Measurements from ENCODE around the gene ERH.

Gene ERH

DNA sequence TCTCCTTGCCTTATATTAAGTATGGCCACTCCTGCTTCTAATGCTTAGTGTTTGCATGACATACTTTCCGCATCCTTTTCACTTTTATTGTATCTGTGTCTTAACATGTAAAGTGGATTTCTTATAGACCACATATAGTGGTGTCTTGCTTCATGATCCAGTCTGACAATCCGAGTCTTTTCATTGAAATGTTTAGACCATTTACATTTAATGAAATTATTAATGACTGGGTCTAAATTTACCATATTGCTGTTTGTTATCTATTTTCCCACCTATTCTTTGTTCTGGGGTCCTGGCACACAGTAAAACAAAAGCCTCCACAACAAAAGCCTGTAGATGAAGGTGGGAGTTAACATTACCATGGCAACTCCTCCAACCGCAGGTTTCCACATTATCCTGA is 22.9 kb downstream of the ERH start:
- Histone ChIP-seq H3K14ac (ENCODE audit: low read length in 2 of 2) (no peak overlapping the region), H3K4me3 (ENCODE audit: insufficient read depth in 1 of 2, low read depth in 1 of 2, low read length in 2 of 2) (no peak overlapping the region), H4K8ac (ENCODE audit: low read length) (no peak overlapping the region), H2BK120ac (ENCODE audit: low read depth, low read length) (no peak overlapping the region), H3K27me3 (ENCODE audit: control insufficient read depth in 1 of 2, insufficient read depth in 1 of 2, low read length in 2 of 2) (no peaks in the 10 kb centered on the region), H2BK12ac (ENCODE audit: low read length in 2 of 2) (no peak overlapping the region), H2BK5ac (ENCODE audit: low read depth, low read length, poor library complexity, severe bottlenecking) (no peak overlapping the region), H3K79me1 (replicated peaks; ENCODE audit: low read length, poor library complexity, severe bottlenecking) (peaks cover 10% of the 10 kb centered on the region), H2AK5ac (ENCODE audit: low read length, severe bottlenecking) (no peak overlapping the region), H3K27ac (ENCODE audit: low read length, poor library complexity, severe bottlenecking) (no peak overlapping the region), H2AFZ (ENCODE audit: low read depth, low read length) (no peak overlapping the region), H3K4me2 (ENCODE audit: low read length, poor library complexity, severe bottlenecking) (no peak overlapping the region), H3K36me3 (ENCODE audit: control insufficient read depth in 1 of 2, insufficient read depth in 2 of 2, low read depth in 1 of 2, low read length in 2 of 2) (peaks cover 6 to 58% of the 10 kb centered on the region in 2 experiments), H3K4me1 (ENCODE audit: control insufficient read depth, insufficient read depth, low read depth, low read length) (peaks cover 1% of the 10 kb centered on the region), H3K18ac (ENCODE audit: low read depth in 1 of 2, low read length in 2 of 2) (no peak overlapping the region), H3K4ac (ENCODE audit: low read depth in 1 of 2, low read length in 2 of 2) (no peak overlapping the region), H2BK15ac (ENCODE audit: low read depth, poor library complexity, severe bottlenecking) (no peak overlapping the region), H3K23ac (ENCODE audit: low read length in 2 of 2) (no peak overlapping the region), H3K9ac (ENCODE audit: low read length) (no peak overlapping the region), H4K91ac (ENCODE audit: low read length) (no peak overlapping the region), H3K9me3 (ENCODE audit: control insufficient read depth, low read length) (peaks cover 5% of the 10 kb centered on the region)
- no peak for DNase-seq
- WGBS: 100% methylated on average over 1 of the region's 3 CpGs

DNA sequence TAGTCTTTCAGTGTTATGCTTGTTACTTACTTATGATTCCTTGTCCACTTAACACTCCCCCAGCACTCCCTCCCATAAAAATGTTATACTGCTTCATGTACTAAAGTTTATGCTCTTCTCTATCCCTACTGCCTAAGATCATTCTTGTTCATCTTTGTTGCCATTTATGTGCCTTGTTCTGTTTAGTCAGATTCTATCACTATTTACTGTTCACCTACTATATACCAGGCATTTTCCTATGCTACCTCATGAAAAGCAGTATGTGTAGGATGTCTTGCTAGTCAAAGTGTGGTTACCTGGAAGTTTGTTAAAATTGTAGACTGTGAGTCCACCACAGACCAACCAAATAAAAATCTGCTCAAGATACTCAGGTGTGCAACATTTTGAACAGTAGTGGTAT is 23.9 kb downstream of the ERH start:
- Histone ChIP-seq H2BK5ac (ENCODE audit: low read depth, low read length, poor library complexity, severe bottlenecking) (no peak overlapping the region), H3K4ac (ENCODE audit: low read depth in 1 of 2, low read length in 2 of 2) (no peak overlapping the region), H3K27me3 (ENCODE audit: control insufficient read depth in 1 of 2, insufficient read depth in 1 of 2, low read length in 2 of 2) (no peaks in the 10 kb centered on the region), H2BK120ac (ENCODE audit: low read depth, low read length) (no peak overlapping the region), H3K9me3 (ENCODE audit: control insufficient read depth, low read length) (peaks cover 5% of the 10 kb centered on the region), H3K14ac (ENCODE audit: low read length in 2 of 2) (no peak overlapping the region), H3K27ac (ENCODE audit: low read length, poor library complexity, severe bottlenecking) (no peak overlapping the region), H3K36me3 (ENCODE audit: control insufficient read depth in 1 of 2, insufficient read depth in 2 of 2, low read depth in 1 of 2, low read length in 2 of 2) (peaks cover 8 to 49% of the 10 kb centered on the region in 2 experiments), H2BK12ac (ENCODE audit: low read length in 2 of 2) (no peak overlapping the region), H2AFZ (ENCODE audit: low read depth, low read length) (no peak overlapping the region), H2BK15ac (ENCODE audit: low read depth, poor library complexity, severe bottlenecking) (no peak overlapping the region), H3K18ac (ENCODE audit: low read depth in 1 of 2, low read length in 2 of 2) (no peak overlapping the region), H3K23ac (ENCODE audit: low read length in 2 of 2) (no peak overlapping the region), H3K4me1 (ENCODE audit: control insufficient read depth, insufficient read depth, low read depth, low read length) (peaks cover 1% of the 10 kb centered on the region), H2AK5ac (ENCODE audit: low read length, severe bottlenecking) (no peak overlapping the region), H4K8ac (ENCODE audit: low read length) (no peak overlapping the region), H3K4me2 (ENCODE audit: low read length, poor library complexity, severe bottlenecking) (no peak overlapping the region), H3K79me1 (replicated peaks; ENCODE audit: low read length, poor library complexity, severe bottlenecking) (peaks cover 5% of the 10 kb centered on the region), H3K4me3 (ENCODE audit: insufficient read depth in 1 of 2, low read depth in 1 of 2, low read length in 2 of 2) (no peak overlapping the region), H3K9ac (ENCODE audit: low read length) (no peak overlapping the region), H4K91ac (ENCODE audit: low read length) (no peak overlapping the region)
- DNase-seq: no peak

DNA sequence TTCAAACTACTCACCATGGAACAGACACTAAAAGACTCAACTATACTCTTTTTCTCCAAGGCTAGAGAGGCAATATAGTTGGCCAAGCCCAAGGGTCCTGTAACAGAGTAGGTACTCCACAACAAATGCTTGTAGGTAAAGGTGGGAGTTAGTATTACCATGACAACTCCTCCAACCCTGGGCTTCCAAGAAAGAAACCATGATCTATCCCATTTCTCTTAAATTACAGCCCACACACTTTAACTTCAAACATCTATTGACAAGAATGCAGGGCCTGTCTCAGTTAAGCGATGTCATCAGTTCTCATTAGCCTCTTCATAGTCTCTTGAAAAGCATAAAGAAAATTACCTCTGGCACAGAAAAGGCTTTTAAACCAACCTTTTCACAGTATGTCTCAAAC is 25.0 kb downstream of the ERH start:
- H3K4me1 ChIP-seq (ENCODE audit: control insufficient read depth, insufficient read depth, low read depth, low read length): peaks cover 1% of the 10 kb centered on the region
- peaks cover 5% of the 10 kb centered on the region for H3K9me3 ChIP-seq (ENCODE audit: control insufficient read depth, low read length)
- H3K36me3 ChIP-seq (ENCODE audit: control insufficient read depth in 1 of 2, insufficient read depth in 2 of 2, low read depth in 1 of 2, low read length in 2 of 2): peaks cover 5 to 39% of the 10 kb centered on the region in 2 experiments
- no peak overlapping the region for H3K4me2 ChIP-seq (ENCODE audit: low read length, poor library complexity, severe bottlenecking)
- WGBS: 53% methylated on average over 1 of the region's 1 CpG
- H3K14ac ChIP-seq (ENCODE audit: low read length in 2 of 2): no peak overlapping the region
- no peak overlapping the region for H2AK5ac ChIP-seq (ENCODE audit: low read length, severe bottlenecking)
- no peaks in the 10 kb centered on the region for H3K79me1 ChIP-seq (replicated peaks; ENCODE audit: low read length, poor library complexity, severe bottlenecking)
- no peaks in the 10 kb centered on the region for H3K27me3 ChIP-seq (ENCODE audit: control insufficient read depth in 1 of 2, insufficient read depth in 1 of 2, low read length in 2 of 2)
- no peak overlapping the region for H4K91ac ChIP-seq (ENCODE audit: low read length)
- no peak overlapping the region for H2BK5ac ChIP-seq (ENCODE audit: low read depth, low read length, poor library complexity, severe bottlenecking)
- H3K9ac ChIP-seq (ENCODE audit: low read length): no peak overlapping the region
- H3K27ac ChIP-seq (ENCODE audit: low read length, poor library complexity, severe bottlenecking): no peak overlapping the region
- H3K4me3 ChIP-seq (ENCODE audit: insufficient read depth in 1 of 2, low read depth in 1 of 2, low read length in 2 of 2): no peak overlapping the region
- no peak overlapping the region for H4K8ac ChIP-seq (ENCODE audit: low read length)
- no peak overlapping the region for H2BK15ac ChIP-seq (ENCODE audit: low read depth, poor library complexity, severe bottlenecking)
- DNase-seq: no peak
- no peak overlapping the region for H3K23ac ChIP-seq (ENCODE audit: low read length in 2 of 2)
- H2AFZ ChIP-seq (ENCODE audit: low read depth, low read length): no peak overlapping the region
- no peak overlapping the region for H2BK12ac ChIP-seq (ENCODE audit: low read length in 2 of 2)
- H3K18ac ChIP-seq (ENCODE audit: low read depth in 1 of 2, low read length in 2 of 2): no peak overlapping the region
- no peak overlapping the region for H3K4ac ChIP-seq (ENCODE audit: low read depth in 1 of 2, low read length in 2 of 2)
- H2BK120ac ChIP-seq (ENCODE audit: low read depth, low read length): no peak overlapping the region

DNA sequence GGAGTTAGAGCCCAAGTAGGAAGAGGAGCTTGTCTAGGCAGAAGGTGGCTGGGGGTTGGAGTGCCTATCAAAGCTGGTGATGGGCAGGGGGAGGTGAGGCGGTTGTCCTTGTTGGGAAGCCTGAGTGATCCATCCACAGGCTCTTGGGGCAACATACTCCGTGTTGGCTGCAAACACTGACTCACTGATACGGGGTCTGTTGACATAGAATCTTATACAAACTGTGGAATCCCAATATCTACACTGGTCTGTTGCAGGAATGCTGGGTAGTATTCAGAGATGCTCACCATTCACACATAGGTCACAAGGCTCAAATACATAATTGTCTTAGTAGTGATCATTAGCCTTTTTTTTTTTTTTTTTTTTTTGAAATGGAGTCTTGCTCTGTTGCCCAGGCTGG is 26.0 kb downstream of the ERH start:
- no peak overlapping the region for H2BK5ac ChIP-seq (ENCODE audit: low read depth, low read length, poor library complexity, severe bottlenecking)
- no peak overlapping the region for H3K14ac ChIP-seq (ENCODE audit: low read length in 2 of 2)
- H3K9ac ChIP-seq (ENCODE audit: low read length): no peak overlapping the region
- DNase-seq: no peak
- no peak overlapping the region for H3K27ac ChIP-seq (ENCODE audit: low read length, poor library complexity, severe bottlenecking)
- H2AFZ ChIP-seq (ENCODE audit: low read depth, low read length): no peak overlapping the region
- peaks cover 5 to 32% of the 10 kb centered on the region in 2 experiments for H3K36me3 ChIP-seq (ENCODE audit: control insufficient read depth in 1 of 2, insufficient read depth in 2 of 2, low read depth in 1 of 2, low read length in 2 of 2)
- H2BK120ac ChIP-seq (ENCODE audit: low read depth, low read length): no peak overlapping the region
- H3K4me2 ChIP-seq (ENCODE audit: low read length, poor library complexity, severe bottlenecking): no peak overlapping the region
- H2AK5ac ChIP-seq (ENCODE audit: low read length, severe bottlenecking): no peak overlapping the region
- peaks cover 5% of the 10 kb centered on the region for H3K9me3 ChIP-seq (ENCODE audit: control insufficient read depth, low read length)
- H4K91ac ChIP-seq (ENCODE audit: low read length): no peak overlapping the region
- H3K18ac ChIP-seq (ENCODE audit: low read depth in 1 of 2, low read length in 2 of 2): no peak overlapping the region
- H2BK15ac ChIP-seq (ENCODE audit: low read depth, poor library complexity, severe bottlenecking): no peak overlapping the region
- no peak overlapping the region for H4K8ac ChIP-seq (ENCODE audit: low read length)
- H3K4me3 ChIP-seq (ENCODE audit: insufficient read depth in 1 of 2, low read depth in 1 of 2, low read length in 2 of 2): no peak overlapping the region
- no peaks in the 10 kb centered on the region for H3K4me1 ChIP-seq (ENCODE audit: control insufficient read depth, insufficient read depth, low read depth, low read length)
- H3K4ac ChIP-seq (ENCODE audit: low read depth in 1 of 2, low read length in 2 of 2): no peak overlapping the region
- H3K27me3 ChIP-seq (ENCODE audit: control insufficient read depth in 1 of 2, insufficient read depth in 1 of 2, low read length in 2 of 2): no peaks in the 10 kb centered on the region
- H3K79me1 ChIP-seq (replicated peaks; ENCODE audit: low read length, poor library complexity, severe bottlenecking): no peaks in the 10 kb centered on the region
- H2BK12ac ChIP-seq (ENCODE audit: low read length in 2 of 2): no peak overlapping the region
- no peak overlapping the region for H3K23ac ChIP-seq (ENCODE audit: low read length in 2 of 2)
- 95% methylated on average over 2 of the region's 3 CpGs for WGBS

All from mesenchymal stem cell (in vitro differentiated cells and primary cell).